Spinal cord (tissue), 10 donors: ENCODE measurements around the gene PDSS1. TPM values are rescaled to one million over a fixed set of nuclear protein-coding genes. Genes with fewer than 3 reads are reported as not detected.
"Not testable (repeated sequence)": the region's sequence is repeated elsewhere in the genome, so short reads cannot be mapped to it uniquely, and the experiment has no call there.

ENCODE experiments used
- DNase-seq, 6 donors: peaks; one replicate each; pipeline versions ENCODE4 v3.0.0 to v3.0.0-alpha.2; 2013 to 2015; ENCODE audit warnings: low spot score in 6 of 6, low read depth in 4 of 6
- H3K27ac ChIP-seq: one replicate; pipeline ENCODE4 v1.5.1; 2013; ENCODE audit warnings: low read depth, low read length, control low read depth
- H3K27me3 ChIP-seq: one replicate; pipeline ENCODE4 v1.6.1; 2013; ENCODE audit warnings: low read length; ENCODE audit not compliant: control insufficient read depth, insufficient read depth
- H3K36me3 ChIP-seq: one replicate; pipeline ENCODE4 v1.6.1; 2013; ENCODE audit warnings: low read length; ENCODE audit not compliant: control insufficient read depth, insufficient read depth
- H3K4me1 ChIP-seq: one replicate; pipeline ENCODE4 v1.6.1; 2013; ENCODE audit warnings: low read length; ENCODE audit not compliant: control insufficient read depth, insufficient read depth
- H3K4me3 ChIP-seq: one replicate; pipeline ENCODE4 v1.5.1; 2013; ENCODE audit warnings: low read depth, low read length, control low read depth
- H3K9me3 ChIP-seq: one replicate; pipeline ENCODE4 v1.6.1; 2013; ENCODE audit warnings: low read length; ENCODE audit not compliant: control insufficient read depth, insufficient read depth
- WGBS: methylation state at CpG from one replicate; pipeline ENCODE4 v1.1.5; 2013; ENCODE audit warnings: missing lambda C conversion rate; ENCODE audit not compliant: insufficient coverage; 5-methylcytosine and 5-hydroxymethylcytosine counted together
- polyA plus RNA-seq, 2 donors: library from polyadenylated mRNA; unstranded; fragments of 120-200 nt; gene quantifications; one replicate each; pipeline ENCODE4 v1.2.1, GENCODE V29; 2013; ENCODE audit not compliant: insufficient read length in 2 of 2
- total RNA-seq, 2 donors: library from RNA; depleted of rRNA in 1 of 2; stranded (reverse); fragments of 120-200 nt in 1 of 2; fragments of >200 nt in 1 of 2; gene quantifications; one replicate each; pipeline versions ENCODE4 v1.2.3 to v1.2.4, GENCODE V29; 2013 to 2014
- donor health status: healthy.

PDSS1 gene
- total and polyA plus RNA-seq, 4 donors: 10.1 to 17.5 (median 13.2) TPM

- Histone ChIP-seq H3K4me3 (no peak overlapping the region), H3K27ac (no peak overlapping the region), H3K27me3 (no peaks in the 10 kb centered on the region), H3K36me3 (no peaks in the 10 kb centered on the region), H3K4me1 (no peaks in the 10 kb centered on the region), H3K9me3 (no peaks in the 10 kb centered on the region)
- DNase-seq: no peak
- no CpG with 5 or more reads among the region's 1 CpG for WGBS
Observed at GRCh38 chr10:26675873-26676257, 21.6 kb upstream of the PDSS1 start.

GRCh38 chr10:26679588-26679987 lies 17.9 kb upstream of the PDSS1 start:
- H3K36me3 ChIP-seq: no peaks in the 10 kb centered on the region
- no peak for DNase-seq
- no peaks in the 10 kb centered on the region for H3K27me3 ChIP-seq
- no peak overlapping the region for H3K4me3 ChIP-seq
- H3K9me3 ChIP-seq: no peaks in the 10 kb centered on the region
- no peaks in the 10 kb centered on the region for H3K4me1 ChIP-seq
- H3K27ac ChIP-seq: no peak overlapping the region

GRCh38 chr10:26681076-26681475 lies 16.4 kb upstream of the PDSS1 start:
- Histone ChIP-seq H3K4me1 (no peaks in the 10 kb centered on the region), H3K27ac (no peak overlapping the region), H3K4me3 (no peak overlapping the region), H3K9me3 (no peaks in the 10 kb centered on the region), H3K27me3 (no peaks in the 10 kb centered on the region), H3K36me3 (no peaks in the 10 kb centered on the region)
- DNase-seq: no peak
- WGBS: no CpG with 5 or more reads among the region's 1 CpG

- not testable (repeated sequence) for H3K9me3 ChIP-seq, DNase-seq, H3K27me3 ChIP-seq, H3K27ac ChIP-seq, H3K4me3 ChIP-seq, H3K4me1 ChIP-seq, H3K36me3 ChIP-seq
- no CpG with 5 or more reads among the region's 3 CpGs for WGBS
Observed at GRCh38 chr10:26681971-26682370, 15.5 kb upstream of the PDSS1 start.

- Histone ChIP-seq H3K4me3 (no peak overlapping the region), H3K27ac (no peak overlapping the region)
- 80% methylated on average over 1 of the region's 6 CpGs for WGBS
Observed at GRCh38 chr10:26682931-26683330, 14.6 kb upstream of the PDSS1 start.

GRCh38 chr10:26684667-26685264 lies 12.7 kb upstream of the PDSS1 start:
- not testable (repeated sequence) for H3K9me3 ChIP-seq, H3K4me1 ChIP-seq, H3K36me3 ChIP-seq, H3K27ac ChIP-seq, H3K27me3 ChIP-seq, H3K4me3 ChIP-seq
- DNase-seq: peak in 2 of 6 donors; percentile 30 to 70
- WGBS: 0% methylated on average over 3 of the region's 6 CpGs

More at GRCh38 chr10:26682931-26683330, 14.6 kb upstream of the PDSS1 start:
- H3K27me3 ChIP-seq: no peaks in the 10 kb centered on the region
- no peaks in the 10 kb centered on the region for H3K36me3 ChIP-seq
- H3K4me1 ChIP-seq: no peaks in the 10 kb centered on the region
- no peaks in the 10 kb centered on the region for H3K9me3 ChIP-seq
- no peak for DNase-seq

- no peak for DNase-seq
- no peak overlapping the region for H3K4me3 ChIP-seq
- H3K27ac ChIP-seq: no peak overlapping the region
- WGBS: no CpG with 5 or more reads among the region's 3 CpGs
- no peaks in the 10 kb centered on the region for H3K27me3 ChIP-seq
- no peaks in the 10 kb centered on the region for H3K9me3 ChIP-seq
- H3K36me3 ChIP-seq: no peaks in the 10 kb centered on the region
- no peaks in the 10 kb centered on the region for H3K4me1 ChIP-seq
Observed at GRCh38 chr10:26685441-26685840, 12.1 kb upstream of the PDSS1 start.

- Histone ChIP-seq H3K27ac (no peak overlapping the region), H3K4me3 (no peak overlapping the region), H3K4me1 (no peaks in the 10 kb centered on the region), H3K9me3 (no peaks in the 10 kb centered on the region), H3K36me3 (no peaks in the 10 kb centered on the region), H3K27me3 (peaks cover 3% of the 10 kb centered on the region)
- DNase-seq: no peak
- 93% methylated on average over 3 of the region's 4 CpGs for WGBS
Observed at GRCh38 chr10:26689399-26689798, 8.1 kb upstream of the PDSS1 start.

- H3K4me1 ChIP-seq: no peaks in the 10 kb centered on the region
- H3K4me3 ChIP-seq: no peak overlapping the region
- WGBS: 73% methylated on average over 3 of the region's 6 CpGs
- H3K27ac ChIP-seq: no peak overlapping the region
- H3K36me3 ChIP-seq: no peaks in the 10 kb centered on the region
- no peaks in the 10 kb centered on the region for H3K9me3 ChIP-seq
- DNase-seq: no peak
- peaks cover 3% of the 10 kb centered on the region for H3K27me3 ChIP-seq
Observed at GRCh38 chr10:26690731-26691475, 6.6 kb upstream of the PDSS1 start.

GRCh38 chr10:26694536-26694935 lies 3.0 kb upstream of the PDSS1 start:
- not testable (repeated sequence) for H3K36me3 ChIP-seq, H3K27ac ChIP-seq, H3K4me3 ChIP-seq, H3K9me3 ChIP-seq, DNase-seq, H3K27me3 ChIP-seq
- 67% methylated on average over 1 of the region's 4 CpGs for WGBS
- peaks cover 17% of the 10 kb centered on the region for H3K4me1 ChIP-seq
